HG03469 (cell line): Measurements from ENCODE around the gene B3GALT5.

Experiments
- ATAC-seq: cut with Tn5 transposase; IDR thresholded peaks from one replicate; pipeline ENCODE4 v1.9.1; 2021; ENCODE audit warnings: mild to moderate bottlenecking, moderate library complexity, moderate number of reproducible peaks; ENCODE audit not compliant: unreplicated experiment

Gene B3GALT5

DNA sequence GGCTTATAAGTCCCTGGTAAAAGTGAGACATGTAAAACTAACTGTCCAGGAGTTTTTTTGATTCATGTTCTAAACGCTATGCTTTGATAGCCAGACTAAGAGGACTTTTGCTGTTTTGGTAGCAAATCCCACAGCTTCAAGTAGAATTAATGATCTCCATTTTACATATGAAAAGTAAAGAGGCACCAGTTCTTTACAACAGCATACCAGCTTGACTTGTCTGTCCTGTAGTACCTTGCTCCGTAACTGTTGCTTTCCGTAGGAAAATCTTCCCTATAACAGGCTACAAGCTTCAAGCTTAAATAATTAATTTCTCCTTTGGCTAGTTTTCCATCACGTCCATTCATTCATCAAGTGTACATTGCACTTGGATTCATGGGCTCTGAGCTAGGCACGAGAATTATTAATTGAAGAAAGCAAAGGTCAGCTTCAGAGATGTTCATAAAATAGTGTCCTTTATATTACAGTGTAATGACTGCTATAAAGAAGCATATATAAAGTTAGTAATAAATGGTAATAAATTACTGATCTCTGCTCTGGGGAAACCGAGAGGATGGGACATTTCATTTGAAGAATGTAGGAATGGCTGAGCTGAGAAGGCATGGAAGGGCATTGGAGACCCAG lies 29.2 kb downstream of the B3GALT5 start:
- no peak for ATAC-seq

DNA sequence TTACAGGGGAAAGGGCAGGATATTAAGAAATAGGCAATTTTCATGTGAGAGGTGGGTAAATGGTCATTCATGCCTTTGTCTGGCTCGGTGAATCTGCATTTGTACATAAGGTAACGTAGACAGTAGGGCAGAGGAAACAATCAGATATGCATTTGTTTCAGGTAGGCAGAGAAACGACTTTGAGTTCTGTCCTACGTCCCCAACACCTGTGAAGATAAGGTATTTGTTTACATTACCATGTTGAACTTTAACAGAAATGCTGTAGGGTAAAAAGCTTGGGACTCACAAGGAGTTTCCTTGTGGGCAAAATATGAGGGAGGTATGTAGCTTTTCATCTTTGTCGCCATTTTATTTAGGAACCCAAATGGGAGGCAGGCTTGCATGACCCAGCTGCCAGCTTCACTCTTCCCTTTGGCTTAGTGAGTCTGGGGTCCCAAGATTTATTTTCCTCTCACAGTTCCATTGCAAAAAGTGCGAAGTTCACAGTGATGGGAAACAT lies 31.4 kb downstream of the B3GALT5 start:
- no peak for ATAC-seq

DNA sequence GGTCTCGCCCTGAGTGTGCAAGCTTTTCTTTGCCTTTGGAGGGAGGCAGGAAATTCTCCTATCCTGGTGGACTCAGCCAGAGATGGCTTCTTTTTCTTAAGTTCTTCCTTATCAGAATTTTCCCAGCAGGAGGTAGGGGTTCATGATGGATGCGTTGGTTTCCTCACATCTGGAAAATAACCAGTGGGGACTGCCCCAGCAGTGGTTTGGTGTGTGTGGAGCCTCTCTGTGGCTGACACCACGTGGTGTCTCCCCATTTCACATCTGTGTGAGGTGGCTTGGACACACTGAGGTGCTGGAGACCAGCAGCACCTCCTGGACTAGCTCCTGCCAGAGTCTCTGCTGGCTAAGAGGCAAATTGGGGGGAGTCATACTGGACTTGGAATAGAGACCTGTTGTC lies 32.6 kb downstream of the B3GALT5 start:
- ATAC-seq = no peak

DNA sequence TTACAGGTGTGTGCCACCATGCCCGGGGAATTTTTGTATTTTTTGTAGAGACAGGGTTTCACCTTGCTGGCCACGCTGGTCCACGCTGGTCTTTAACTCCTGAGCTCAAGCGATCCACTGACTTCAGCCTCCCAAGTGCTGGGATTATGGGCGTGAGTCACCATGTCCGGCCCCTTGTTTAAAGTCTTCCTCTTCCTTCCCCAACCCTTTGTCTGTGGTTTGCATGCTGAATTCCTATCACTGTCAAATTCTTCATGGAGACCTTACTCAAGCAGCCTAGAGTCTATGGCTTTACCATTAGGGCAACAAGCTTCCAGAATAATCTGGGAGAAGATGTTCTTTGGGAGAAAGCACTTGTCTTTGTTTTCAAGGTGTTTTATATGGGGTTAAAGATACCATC lies 34.7 kb downstream of the B3GALT5 start:
- no peak for ATAC-seq

DNA sequence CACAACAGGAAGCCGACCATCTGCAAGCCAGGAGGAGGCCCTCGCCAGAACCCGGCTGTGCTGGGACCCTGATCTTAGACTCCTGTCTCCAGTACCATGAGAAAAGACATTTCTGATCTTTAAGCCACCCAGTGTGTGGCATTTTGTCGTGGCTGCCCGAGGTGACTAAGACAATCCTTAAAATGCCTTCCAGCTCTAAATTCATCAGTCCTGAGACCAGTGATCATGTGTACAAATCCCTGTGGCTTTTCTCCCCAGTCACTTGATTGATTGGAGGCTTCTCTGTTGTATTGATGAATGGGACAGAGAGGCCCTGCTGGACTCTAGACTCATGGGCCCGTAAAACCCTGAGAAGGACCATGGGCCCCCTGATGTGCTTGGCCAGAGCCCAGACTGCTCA lies 36.1 kb downstream of the B3GALT5 start:
- no peak for ATAC-seq

DNA sequence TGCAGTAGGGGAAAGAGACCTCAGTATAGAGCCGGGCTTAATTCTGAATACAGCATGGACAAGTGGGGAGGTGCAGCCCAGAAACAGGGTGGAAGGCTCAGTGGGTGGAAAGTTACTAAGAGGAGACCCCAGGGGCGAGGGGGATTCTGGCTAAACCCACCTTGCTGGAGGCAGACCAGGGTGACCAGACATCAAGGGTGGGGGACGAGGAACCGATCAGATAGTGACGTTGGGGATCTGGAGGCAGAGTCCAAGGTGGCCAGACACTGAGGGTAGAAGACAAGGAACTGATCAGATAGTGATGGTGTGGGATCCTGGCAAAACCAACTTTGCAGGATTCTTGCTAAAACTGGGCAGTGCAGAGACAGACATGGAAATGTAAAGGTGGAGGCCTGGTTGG lies 36.8 kb downstream of the B3GALT5 start:
- no peak for ATAC-seq

DNA sequence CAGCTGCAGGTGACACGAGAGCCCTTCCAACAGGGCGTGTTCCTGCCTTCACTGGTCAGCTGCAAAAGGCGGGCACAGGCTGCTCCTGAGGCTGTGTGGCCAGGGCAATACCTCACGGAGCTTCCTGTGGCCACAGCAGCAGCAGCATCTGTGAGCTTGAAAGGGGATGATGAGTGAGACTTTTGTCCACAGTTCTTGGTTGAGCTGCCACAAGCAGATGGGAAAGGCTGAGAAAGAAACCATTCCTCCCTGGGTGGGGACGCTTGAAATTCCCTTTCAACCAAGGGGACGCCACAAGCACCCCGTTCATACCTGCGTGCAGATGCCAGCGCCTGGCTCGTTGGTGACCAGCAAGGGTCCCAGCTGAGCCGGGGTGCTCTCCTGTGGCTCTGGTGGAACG lies 37.6 kb downstream of the B3GALT5 start:
- no peak for ATAC-seq

DNA sequence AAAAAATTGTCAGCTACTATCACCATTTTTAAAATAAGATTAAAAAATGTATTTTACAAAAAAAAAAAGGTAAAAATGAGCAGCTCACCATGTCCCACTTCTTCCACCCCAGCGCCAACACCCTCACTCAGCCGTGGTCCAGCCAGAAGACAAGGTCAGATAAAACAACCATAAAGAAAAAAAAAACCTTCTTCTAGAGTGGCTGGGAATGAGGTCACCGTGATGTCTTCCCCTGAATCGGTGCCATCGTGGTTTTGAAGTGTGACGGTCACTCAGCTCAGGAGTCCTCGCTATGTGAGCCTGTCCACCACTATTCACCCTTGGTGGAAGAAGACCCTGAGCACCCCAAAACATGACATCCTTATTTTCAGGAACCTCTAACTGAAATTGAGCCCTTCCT lies 38.1 kb downstream of the B3GALT5 start:
- no peak for ATAC-seq

DNA sequence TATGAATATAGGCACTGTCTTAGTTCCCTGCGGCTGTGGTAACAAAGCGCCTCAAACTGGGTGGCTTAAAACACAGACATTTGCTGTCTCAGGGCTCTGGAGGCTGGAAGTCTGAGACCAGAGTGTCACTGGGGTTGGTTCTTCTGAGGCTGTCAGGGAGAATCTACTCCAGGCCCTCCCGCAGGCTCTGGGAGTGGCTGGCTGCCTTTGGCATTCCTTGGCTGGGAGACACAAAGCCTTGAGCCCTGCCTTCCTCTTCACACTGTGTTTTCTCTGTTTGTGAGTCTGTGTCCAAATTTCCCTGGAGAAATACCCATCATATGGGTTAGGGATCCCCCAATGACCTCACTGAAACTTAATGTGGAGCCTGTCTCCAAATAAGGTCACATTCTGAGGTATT lies 38.5 kb downstream of the B3GALT5 start:
- ATAC-seq = no peak

DNA sequence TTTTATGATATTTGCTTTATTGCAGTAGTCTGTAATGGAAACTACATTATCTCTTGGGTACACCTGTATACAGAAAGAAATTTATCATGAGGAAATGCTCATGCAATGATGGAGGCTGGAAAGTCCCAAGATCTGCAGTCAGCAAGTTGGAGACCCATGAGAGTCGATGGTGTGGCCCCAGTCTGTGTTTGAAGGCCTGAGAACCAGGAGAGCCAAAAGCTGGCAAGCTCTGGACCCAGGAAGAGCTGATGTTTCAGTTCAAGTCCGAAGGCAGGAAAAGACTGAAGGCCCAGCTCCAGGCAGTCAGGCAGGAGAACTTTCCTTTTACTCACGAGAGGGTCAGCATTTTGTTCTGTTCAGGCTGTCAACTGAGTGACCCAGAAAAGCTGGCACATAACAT lies 42.2 kb downstream of the B3GALT5 start:
- ATAC-seq = no peak

DNA sequence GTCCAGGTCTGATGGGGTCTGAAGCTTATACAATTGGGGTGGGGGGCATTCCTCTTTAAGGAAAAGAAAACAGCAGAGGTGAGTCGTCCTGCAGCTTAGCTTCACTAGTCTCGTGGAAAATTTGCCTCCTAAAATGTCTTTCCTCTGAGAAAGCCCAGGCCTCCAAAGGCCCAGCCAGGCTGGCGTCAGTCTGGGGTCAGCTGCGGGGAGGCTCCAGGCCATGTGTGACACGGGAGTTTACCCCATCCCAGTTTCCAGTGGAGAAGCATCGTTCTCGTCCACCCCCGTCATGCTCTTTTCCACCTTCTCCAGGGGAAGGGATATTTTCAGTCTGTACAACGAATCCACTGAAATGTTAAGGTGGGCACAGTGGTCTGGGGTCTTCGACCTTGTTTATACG lies 42.8 kb downstream of the B3GALT5 start:
- ATAC-seq = no peak

DNA sequence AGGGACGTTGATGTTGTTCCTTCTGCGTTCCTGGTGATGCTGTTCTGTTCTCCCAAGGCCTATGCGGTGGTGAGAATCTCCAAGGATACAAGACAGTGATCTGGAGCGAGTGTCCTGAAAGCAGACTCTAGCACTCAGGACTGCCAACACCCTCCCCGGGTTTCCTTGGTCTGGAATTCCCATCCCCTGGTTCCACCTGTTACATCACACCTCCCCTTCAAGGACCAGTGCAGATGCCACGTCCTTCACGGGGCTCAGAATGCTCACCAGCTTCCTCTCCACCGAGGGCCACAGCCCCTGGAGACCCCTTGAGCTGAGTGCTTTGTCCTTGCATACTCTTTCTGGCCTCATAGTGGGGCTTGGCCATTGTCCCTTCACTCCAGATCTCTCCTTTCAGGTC lies 43.5 kb downstream of the B3GALT5 start:
- ATAC-seq = no peak

DNA sequence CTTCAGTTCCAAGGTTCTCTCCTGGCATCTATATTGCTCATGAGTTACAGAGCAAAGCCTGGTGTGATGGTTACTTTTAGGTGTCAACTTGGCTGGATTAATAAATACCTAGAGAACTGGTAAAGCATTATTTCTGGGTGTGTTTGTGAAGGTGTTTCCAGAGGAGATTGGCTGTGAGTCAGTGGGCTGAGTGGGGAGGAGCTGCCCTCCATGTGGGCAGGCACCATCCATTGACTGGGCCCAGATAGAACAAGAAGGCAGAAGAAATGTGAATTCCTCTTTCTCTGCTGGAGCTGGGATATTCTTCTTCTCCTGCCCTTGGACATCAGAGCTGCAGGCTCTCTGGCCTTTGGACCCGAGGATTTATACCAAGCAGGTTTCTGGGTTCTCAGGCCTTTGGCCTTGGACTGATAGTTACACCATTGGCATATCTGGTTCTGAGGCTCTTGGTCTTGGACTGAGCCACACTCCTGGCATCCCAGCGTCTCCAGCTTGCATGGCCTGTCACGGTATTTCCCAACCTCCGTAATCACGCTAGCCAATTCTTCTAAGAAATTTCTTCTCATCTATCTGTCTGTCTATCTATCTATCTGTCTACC lies 44.5 kb downstream of the B3GALT5 start:
- ATAC-seq = no peak

DNA sequence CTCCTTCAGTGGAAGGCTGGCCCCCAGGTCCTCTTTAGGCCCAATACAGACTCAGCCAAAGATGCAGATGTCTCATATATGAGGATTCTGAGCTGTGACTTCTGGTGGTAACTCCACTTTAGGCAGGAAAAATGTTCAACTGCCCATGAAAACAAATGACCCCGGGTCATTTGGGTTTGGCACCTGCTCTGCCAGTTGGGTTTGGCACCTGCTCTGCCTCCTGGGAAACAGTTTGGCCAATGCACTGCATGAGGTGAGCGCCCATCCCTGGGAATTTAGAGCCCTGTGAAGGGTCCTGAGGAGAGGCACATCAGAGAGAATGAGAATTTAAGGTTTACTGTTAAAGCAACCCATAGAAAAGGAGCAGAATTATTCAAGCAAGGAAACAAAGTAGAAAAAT lies 45.3 kb downstream of the B3GALT5 start:
- ATAC-seq = no peak

DNA sequence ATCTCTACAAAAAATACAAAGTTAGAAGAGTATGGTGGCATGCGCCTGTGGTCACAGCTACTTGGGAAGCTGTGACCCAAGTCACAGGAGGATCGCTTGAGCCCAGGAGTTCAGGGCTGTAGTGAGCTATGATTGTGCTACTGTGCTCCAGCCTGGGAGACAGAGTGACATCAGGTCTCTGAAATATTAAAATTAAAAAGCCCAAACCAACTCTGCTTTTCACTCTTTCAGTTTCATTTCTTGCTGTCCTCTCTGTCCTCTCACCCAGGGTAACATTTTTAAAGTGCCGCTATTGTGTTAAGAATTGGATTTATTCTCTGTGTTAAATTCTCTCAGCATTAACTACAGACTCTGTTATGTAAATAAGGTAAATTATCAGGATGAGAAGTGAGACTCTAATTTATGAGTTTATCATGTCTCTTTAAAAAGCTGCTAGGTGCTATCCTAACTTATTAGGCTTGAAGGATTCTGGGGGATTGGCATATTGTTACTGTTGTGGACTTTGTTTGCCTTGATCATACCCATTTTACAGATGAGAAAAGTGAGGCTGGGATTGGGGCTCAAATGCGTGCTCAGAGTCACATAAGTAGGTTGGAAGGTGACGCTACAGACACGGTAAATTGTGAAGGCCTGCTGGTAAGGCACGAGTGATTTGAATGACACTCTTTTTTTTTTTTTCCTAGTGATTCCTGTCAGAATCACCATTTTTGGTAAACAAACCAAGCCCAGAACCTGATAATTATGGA lies 46.5 kb downstream of the B3GALT5 start:
- ATAC-seq = no peak

DNA sequence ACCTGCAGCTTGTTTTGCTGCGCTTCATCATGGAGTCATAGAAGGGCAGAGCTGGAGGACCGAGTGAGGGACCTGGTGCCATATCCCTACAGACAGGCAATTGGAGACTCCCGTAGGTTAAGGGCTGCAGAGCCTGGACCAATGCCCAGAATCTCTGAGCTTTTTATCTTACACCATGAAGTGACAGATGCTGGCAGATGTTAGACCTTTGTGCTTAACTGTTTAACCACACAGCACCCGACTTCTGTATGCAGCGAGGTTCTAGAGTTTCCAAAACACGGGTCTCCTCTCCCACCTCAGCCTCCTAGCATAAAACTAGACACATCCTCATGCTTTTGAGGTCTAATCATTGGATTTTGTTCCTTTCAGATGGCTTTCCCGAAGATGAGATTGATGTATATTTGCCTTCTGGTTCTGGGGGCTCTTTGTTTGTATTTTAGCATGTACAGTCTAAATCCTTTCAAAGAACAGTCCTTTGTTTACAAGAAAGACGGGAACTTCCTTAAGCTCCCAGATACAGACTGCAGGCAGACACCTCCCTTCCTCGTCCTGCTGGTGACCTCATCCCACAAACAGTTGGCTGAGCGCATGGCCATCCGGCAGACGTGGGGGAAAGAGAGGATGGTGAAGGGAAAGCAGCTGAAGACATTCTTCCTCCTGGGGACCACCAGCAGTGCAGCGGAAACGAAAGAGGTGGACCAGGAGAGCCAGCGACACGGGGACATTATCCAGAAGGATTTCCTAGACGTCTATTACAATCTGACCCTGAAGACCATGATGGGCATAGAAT lies 47.6 kb downstream of the B3GALT5 start:
- no peak for ATAC-seq

DNA sequence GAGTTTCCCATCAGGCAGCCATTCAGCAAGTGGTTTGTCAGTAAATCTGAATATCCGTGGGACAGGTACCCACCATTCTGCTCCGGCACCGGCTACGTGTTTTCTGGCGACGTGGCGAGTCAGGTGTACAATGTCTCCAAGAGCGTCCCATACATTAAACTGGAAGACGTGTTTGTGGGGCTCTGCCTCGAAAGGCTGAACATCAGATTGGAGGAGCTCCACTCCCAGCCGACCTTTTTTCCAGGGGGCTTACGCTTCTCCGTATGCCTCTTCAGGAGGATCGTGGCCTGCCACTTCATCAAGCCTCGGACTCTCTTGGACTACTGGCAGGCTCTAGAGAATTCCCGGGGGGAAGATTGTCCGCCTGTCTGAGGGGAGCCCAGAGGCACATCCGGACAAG lies 48.4 kb downstream of the B3GALT5 start:
- no peak for ATAC-seq

DNA sequence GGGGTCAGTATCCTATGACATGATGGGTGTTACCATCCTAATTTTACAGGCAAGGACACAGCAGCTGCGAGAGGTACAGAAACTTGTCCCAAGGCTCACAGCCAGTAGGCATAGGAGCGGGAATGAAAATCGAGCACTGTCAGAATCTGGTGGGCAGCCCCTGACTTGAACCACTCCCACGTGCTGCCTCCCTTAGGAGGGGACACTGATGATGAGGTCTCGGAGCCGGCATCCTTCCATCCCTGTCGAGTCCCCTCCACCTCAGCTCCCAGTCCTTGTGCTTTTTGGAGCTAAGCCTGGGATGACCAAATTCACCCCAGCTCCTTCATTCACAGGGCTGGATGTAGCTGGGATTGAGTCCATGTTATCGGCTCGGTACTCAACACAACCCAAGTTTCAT lies 49.0 kb downstream of the B3GALT5 start:
- no peak for ATAC-seq

DNA sequence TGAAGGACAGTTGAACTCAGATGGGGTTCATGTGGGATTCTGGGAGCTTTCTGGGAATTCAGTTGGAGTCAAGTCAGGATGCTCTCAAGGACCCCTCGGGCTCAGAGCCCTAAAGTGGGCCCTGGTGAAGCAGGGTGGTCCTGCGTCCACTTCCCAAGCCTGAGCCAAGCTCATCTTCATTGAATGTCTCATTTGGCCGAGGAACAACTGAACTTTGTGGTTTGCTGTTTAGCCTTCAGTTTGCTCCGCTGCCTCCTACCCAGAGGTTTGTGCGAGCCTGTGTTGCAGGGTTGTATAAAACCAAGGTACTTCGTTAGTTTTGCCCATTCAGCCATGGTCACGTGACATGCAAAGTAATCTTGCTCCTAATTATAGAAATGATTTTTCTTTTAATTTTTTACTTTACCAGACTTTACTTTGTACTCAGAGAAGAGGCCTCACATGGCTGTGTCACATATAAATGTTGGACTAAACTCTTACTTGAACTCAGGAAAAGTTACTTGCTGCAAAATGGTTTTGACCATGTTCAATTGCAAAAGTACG lies 49.7 kb downstream of the B3GALT5 start:
- no peak for ATAC-seq

DNA sequence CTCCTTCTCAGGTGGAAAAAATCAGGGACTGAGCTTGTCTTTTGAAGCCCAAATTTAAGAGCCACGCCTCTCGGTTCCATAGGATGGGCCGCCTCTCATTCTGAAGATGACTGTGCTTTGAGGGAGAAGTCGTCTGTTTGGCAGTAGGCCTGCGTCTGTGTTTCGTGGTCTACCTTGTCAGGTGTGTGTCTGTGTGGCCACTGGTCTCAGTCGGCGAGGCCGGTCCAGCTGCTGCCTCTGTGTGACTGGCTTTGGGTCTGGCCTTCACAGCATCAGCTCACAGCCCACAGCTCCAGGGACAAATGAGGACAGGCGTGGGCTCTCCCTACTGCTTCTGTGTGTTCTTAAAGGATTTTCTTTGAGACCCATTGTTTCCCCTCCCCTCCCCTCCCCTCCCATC lies 50.3 kb downstream of the B3GALT5 start:
- no peak for ATAC-seq
